C4-2B (cell line): ENCODE data around the gene HECW1.

Experiments used
- ZFX ChIP-seq: fragments of 450-650 bp; IDR thresholded peaks from 2 replicates; pipeline ENCODE4 v1.6.1; 2017
- TF ChIP-seq, protein P1 (sequence below): fragments of 450-650 bp; conservative IDR thresholded peaks from 2 replicates; pipeline ENCODE4 v1.5.1; 2017; ENCODE audit warnings: mild to moderate bottlenecking

DNA sequence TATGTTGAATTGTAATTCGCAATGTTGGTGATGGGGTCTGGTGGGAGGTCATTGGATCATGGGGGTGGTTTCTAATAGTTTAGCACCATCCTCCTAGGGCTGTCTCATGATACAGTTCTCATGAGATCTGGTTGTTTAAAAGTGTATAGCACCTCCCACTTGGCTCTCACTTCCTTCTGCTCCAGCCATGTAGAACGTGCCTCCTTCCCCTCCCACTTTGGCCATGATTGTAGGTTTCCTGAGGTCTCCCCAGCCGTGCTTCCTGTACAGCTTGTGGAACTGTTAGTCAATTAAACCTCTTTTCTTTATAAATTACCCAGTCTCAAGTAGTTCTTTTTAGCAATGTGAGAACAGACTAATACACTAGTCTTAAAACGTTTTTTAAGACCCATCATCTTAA, 15.6 kb upstream of the HECW1 start:
- TF ChIP-seq, protein P1, sequence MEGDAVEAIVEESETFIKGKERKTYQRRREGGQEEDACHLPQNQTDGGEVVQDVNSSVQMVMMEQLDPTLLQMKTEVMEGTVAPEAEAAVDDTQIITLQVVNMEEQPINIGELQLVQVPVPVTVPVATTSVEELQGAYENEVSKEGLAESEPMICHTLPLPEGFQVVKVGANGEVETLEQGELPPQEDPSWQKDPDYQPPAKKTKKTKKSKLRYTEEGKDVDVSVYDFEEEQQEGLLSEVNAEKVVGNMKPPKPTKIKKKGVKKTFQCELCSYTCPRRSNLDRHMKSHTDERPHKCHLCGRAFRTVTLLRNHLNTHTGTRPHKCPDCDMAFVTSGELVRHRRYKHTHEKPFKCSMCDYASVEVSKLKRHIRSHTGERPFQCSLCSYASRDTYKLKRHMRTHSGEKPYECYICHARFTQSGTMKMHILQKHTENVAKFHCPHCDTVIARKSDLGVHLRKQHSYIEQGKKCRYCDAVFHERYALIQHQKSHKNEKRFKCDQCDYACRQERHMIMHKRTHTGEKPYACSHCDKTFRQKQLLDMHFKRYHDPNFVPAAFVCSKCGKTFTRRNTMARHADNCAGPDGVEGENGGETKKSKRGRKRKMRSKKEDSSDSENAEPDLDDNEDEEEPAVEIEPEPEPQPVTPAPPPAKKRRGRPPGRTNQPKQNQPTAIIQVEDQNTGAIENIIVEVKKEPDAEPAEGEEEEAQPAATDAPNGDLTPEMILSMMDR, result no peak
- no peak for TF ChIP-seq ZFX
